ENCODE results near the gene FOLR3.
"Not testable (repeated sequence)": the region's sequence is repeated elsewhere in the genome, so short reads cannot be mapped to it uniquely, and the experiment has no call there.

Gene FOLR3

DNA sequence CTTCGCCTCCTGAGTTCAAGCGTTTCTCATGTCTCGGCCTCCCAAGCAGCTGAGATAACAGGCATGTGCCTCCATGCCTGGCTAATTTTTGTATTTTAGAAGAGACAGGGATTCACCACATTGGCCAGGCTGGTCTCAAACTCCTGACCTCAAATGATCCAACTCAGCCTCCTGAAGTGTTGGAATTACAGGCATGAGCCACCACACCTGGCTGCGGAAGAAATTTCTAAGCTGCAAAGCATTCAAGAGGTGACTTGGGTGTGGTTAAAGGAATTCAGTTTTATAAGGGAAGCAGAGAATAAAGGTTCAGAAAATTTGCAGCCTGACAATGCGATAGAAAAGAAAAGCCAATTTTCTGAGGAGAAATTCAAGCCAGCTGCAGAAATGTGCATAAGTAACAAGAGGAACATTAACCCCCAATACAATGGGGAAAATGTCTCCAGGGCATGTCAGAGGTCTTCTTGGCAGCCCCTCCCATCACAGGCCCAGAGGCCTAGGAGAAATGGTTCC is 33.6 kb downstream of the FOLR3 start:
- not testable (repeated sequence) for DNase-seq

DNA sequence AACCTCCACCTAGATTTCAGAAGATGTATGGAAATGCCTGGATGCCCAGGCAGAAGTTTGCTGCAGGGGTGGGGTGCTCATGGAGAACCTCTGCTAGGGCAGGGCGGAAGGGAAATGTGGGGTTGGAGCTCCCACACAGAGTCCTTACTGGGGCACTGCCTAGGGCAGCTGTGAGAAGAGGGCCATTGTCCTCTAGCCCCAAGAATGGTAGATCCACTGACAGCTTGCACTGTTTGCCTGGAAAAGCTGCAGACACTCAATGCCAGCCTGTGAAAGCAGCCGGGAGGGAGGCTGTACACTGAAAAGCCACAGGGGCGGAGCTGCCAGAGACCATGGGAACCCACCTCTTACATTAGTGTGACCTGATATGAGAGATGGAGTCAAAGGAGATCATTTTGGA is 34.2 kb downstream of the FOLR3 start:
- not testable (repeated sequence) for DNase-seq

DNA sequence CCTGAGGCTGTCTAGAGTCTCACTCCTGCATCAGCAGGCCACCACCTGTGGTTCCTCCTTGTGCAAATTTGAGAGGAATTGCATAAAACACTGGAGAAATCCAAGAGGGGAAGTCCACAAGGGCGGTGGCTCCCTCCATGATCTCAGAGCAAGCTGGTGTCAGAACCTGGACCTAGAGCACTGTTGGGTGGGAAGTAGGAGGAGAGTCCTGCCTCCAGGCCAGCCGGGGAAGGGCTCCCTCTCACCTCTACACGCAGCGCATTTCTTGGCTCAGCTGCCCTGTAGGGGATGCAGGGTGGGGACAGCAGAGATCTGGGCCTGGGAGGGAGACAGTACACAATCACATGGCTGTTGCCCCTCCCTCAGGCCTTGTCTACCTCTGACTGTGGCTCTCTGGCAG is 36.5 kb downstream of the FOLR3 start:
- DNase-seq = not testable (repeated sequence)

DNA sequence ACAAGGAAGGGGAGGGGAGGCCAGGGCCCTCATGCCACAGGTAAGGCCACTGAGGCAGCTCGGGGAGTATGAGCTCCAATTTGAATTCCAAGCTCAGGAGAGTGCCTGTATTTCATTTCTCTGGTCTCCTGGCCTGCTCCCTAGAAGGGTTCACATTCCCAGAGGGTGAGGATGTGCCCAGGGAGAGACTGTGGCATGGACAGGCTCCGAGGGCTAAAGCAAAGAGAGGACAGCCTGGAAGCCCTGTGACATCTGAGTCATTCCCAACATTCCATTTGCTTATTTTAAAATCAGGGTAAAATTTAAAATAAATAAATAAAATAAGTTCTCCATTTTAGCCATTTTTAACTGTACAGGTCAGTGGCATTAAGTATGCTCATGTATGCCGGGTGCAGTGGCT is 37.8 kb downstream of the FOLR3 start:
- no peak for DNase-seq

DNA sequence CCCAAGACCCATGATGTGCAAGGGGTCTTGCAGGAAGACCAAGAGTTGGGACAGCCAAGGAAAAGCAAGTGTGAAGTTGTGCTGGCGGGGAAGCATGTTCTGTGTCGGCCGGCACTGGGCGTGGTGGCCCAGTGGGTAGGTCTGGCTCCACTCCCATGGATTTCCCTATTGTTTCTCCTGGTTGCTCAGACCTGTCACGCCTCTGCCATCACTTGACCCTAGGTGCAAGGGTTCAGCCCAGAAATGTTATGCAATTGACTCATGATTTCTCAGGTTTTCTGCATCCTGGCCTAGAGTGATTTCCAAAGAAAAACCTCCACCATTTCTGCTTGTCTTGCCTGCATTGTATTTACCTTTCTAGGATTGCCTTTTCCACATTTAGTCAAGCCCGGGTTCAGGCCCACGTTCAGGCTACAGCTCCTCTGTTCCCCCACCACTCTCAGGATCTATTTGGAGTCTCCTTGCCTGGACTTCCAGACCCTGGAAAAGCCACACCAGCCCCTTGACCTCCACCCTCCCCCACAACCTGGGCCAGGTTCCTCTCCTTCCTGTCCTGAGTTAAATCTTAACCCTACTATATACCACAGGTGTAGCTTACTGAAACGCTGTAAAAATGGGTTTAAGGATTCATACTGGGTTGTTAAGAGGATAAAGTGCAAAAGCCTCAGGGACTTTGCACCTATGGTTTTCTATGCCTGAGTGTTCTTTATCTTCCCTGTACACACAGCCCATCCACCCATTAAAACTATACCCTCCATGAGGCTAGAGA is 39.0 kb downstream of the FOLR3 start:
- DNase-seq = no peak

DNA sequence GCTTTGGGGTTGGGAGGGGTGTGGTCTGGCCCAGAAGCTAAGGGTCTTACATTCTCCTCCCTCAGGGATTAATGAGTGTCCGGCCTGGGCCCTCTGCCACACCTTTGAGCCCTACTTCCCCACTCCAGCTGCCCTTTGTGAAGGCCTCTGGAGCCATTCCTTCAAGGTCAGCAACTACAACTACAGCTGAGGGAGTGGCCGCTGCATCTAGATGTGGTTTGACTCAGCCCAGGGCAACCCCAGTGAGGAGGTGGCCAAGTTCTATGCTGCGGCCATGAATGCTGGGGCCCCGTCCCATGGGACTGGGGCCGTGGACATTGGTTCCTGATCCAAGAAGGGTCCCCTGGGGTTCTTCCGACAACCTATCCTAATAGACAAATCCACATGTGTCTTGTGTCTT is 42.1 kb downstream of the FOLR3 start:
- DNase-seq = no peak

DNA sequence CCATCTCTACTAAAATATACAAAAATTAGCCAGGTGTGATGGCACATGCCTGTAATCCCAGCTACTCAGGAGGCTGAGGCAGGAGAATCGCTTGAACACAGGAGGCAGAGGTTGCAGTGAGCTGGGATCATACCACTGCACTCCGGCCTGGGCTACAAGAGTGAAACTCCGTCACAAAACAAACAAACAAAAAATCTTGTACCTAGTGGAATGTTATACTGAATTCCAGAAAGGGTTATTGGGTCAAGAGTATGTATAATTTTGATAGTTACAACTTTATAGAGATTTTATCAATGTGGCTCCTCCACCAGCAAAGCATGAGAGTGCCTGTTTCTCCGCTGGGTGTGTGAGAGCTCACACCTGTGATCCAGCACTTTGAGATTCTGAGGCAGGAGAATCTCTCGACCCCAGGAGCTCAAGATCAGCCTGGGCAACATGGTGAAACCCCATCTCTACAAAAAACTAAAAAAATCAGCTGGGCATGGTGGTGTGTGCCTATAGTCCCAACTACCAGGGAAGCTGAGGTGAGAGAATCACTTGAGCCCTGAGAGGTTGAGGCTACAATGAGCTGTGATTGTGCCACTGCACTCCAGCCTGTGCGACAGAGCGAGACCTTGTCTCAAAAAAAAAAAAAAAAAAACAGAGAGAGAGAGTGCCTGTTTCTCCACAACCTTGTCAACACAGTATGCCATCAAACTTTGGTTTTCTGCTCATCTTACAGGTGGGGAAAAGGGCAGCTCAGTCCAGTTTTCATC is 43.7 kb downstream of the FOLR3 start:
- no peak for DNase-seq

DNA sequence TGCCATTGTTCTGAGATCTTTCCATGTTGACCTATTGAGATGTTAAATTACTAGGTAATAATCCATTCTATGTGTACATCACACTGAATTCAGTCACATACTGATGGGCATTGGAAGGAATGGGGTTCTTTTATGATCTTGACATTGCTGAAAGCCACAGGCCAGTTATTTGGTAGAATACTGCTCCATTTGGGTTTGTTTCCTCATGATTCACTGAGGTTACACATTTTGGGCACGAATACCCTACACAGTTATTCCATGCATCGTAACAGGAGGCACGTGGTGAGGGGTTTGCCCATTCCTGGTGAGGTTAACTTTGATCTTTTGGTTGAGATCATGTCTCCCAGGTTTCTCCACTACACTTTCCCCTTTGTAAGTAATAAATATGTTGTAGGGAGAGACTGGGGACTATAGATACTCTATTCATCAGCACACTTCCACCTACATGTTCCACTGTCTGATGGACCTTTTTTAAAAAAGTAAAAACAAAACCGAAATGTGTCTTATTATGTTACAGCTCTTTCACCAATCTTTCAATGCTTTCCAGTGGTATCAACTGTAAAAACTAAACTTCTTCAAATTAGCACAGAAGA is 44.4 kb downstream of the FOLR3 start:
- no peak for DNase-seq

DNA sequence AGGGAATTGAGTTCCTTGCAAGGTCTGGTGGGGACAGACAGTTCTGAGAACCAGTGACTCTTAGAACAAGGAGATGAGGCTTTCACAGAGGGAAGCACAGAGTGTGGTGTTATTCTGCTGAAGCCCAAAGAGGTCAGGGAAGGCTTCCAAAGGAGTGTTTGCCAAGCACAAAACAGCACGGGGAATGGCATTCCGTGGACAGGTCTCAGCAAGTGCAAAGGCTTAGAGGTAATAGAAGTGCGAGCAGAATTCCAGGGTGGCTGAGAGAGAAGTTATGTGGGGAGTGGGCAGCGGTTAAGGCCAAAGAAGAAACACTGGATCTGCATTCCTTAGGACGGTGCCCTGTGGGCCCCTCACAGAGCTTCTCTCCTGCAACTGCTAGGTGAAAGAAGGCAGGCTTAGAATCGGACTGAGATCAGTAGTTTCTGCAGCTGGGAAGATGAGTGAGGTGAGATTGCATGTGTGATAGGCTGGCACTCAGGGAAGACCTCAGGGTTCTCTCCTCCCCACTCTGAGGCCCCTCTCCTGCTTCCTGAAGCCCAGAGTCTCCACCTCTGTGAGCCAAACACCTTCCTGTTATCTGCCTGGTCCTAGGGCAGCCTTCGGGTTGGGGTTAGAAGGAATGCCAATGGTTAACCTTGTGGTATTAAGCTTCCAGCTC is 45.5 kb downstream of the FOLR3 start:
- not testable (repeated sequence) for DNase-seq

DNA sequence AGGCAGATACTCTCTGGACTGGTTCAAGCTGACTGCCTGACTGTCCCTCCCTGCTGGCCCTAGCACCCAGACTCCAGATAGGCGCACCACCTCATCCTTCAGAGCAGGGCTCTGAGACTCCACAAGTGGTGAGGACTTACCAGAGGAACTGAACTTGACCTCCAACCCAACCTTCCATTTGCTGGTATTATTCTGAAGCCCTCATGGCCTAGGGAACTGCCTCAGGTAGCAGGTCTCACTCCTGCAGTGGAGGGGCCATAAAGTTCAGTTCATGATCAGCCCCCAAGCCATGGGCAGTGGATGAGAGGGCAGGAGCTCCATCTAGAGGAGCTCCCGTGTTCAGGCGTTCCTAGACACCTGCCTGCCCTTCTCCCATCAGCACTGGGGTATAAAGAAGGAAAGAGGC is 46.0 kb downstream of the FOLR3 start:
- not testable (repeated sequence) for DNase-seq

DNA sequence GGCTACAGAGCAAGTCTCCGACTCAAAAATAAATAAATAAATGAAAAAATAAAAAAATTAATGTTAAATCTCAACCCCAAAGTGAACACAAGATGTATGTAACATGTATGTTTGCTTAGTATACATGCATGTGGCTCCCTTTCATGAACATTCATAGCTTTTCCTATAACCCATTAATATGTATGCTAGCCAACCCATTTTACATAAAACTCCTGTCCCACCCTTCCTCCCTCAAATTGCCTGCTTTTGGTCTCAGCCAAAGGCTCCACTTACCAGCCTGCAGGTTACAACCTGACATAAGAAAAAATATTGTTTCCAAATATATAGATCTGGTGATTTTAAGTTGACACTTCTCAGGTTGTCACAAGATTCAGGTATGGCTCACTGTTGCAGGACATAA is 52.7 kb downstream of the FOLR3 start:
- DNase-seq = no peak
